Naive thymus-derived CD4-positive, alpha-beta T cell (primary cell): ENCODE data around the gene NR4A2. TPM values are rescaled to one million over a fixed set of nuclear protein-coding genes. Genes with fewer than 3 reads are reported as not detected.
A peak's percentile ranks its signal among the peaks of the same experiment; 100 is the strongest.

Source experiments
- ATAC-seq: fragments of 150-1000 bp; cut with Tn5 transposase; 2 replicates; pipeline ENCODE4 v1.10.0; 2021; ENCODE audit warnings: mild to moderate bottlenecking, moderate library complexity
- CTCF ChIA-PET: fragments of 350-600 bp; sonication (Branson Sonifier 250); formaldehyde crosslinking; loops from one replicate; lab custom pipeline; 2021; ENCODE audit warnings: antibody characterized with exemption; lab: Charles Lee
- POLR2A ChIA-PET: fragments of 350-600 bp; sonication (Branson Sonifier 250); formaldehyde crosslinking; loops from one replicate; lab custom pipeline; 2021; ENCODE audit warnings: antibody characterized with exemption, inconsistent platforms; lab: Charles Lee
- DNase-seq, 9 donors: peaks; one replicate each; pipeline versions ENCODE4 v3.0.0 to v3.0.0-alpha.2; 2020 to 2022; ENCODE audit warnings: mixed read lengths in 1 of 9
- H3K27ac ChIP-seq: one replicate; pipeline ENCODE4 v1.7.0; 2013; ENCODE audit warnings: mild to moderate bottlenecking, low read depth, low read length, moderate library complexity
- H3K27me3 ChIP-seq, 2 donors: one replicate each; pipeline ENCODE4 v1.7.0; 2013; ENCODE audit warnings: low read length in 2 of 2, mild to moderate bottlenecking in 2 of 2, moderate library complexity in 2 of 2; ENCODE audit not compliant: control insufficient read depth in 2 of 2, insufficient read depth in 2 of 2
- H3K36me3 ChIP-seq, 3 experiments: 1 replicate in 2 of 3; 2 replicates in 1 of 3; pipeline ENCODE4 v1.7.0; 2013; ENCODE audit warnings: low read length in 3 of 3, mild to moderate bottlenecking in 3 of 3, moderate library complexity in 1 of 3; ENCODE audit not compliant: insufficient read depth in 3 of 3, control insufficient read depth in 2 of 3
- H3K4me1 ChIP-seq, 2 donors: one replicate each; pipeline ENCODE4 v1.7.0; 2013; ENCODE audit warnings: low read length in 2 of 2, mild to moderate bottlenecking in 2 of 2, moderate library complexity in 1 of 2; ENCODE audit not compliant: control insufficient read depth in 2 of 2, insufficient read depth in 2 of 2
- H3K4me3 ChIP-seq: 2 replicates; pipeline ENCODE4 v1.7.0; 2013; ENCODE audit warnings: mild to moderate bottlenecking, low read length
- H3K9me3 ChIP-seq, 3 experiments: 1 replicate in 2 of 3; 2 replicates in 1 of 3; pipeline ENCODE4 v1.7.0; 2013; ENCODE audit warnings: low read length in 3 of 3; ENCODE audit not compliant: control insufficient read depth in 2 of 3
- H3K27ac Mint-ChIP-seq, 9 donors: one replicate each; pipeline ENCODE4 v1.8.0; 2020 to 2022; ENCODE audit warnings: mixed read lengths in 9 of 9, mild to moderate bottlenecking in 8 of 9, moderate library complexity in 5 of 9, inconsistent platforms in 2 of 9
- H3K27me3 Mint-ChIP-seq, 5 donors: one replicate each; pipeline ENCODE4 v1.8.0; 2021 to 2022; ENCODE audit warnings: mixed read lengths in 5 of 5, mild to moderate bottlenecking in 1 of 5
- H3K36me3 Mint-ChIP-seq, 5 donors: one replicate each; pipeline ENCODE4 v1.8.0; 2020 to 2022; ENCODE audit warnings: mixed read lengths in 5 of 5, mild to moderate bottlenecking in 3 of 5, inconsistent platforms in 1 of 5
- H3K4me1 Mint-ChIP-seq, 7 donors: one replicate each; pipeline ENCODE4 v1.8.0; 2020 to 2022; ENCODE audit warnings: mixed read lengths in 7 of 7, mild to moderate bottlenecking in 3 of 7, inconsistent platforms in 1 of 7
- H3K4me3 Mint-ChIP-seq, 10 donors: one replicate each; pipeline ENCODE4 v1.8.0; 2020 to 2022; ENCODE audit warnings: mild to moderate bottlenecking in 10 of 10, mixed read lengths in 10 of 10, moderate library complexity in 6 of 10, inconsistent platforms in 2 of 10
- H3K9me3 Mint-ChIP-seq, 11 donors: one replicate each; pipeline ENCODE4 v1.8.0; 2020 to 2022; ENCODE audit warnings: mixed read lengths in 11 of 11, mild to moderate bottlenecking in 4 of 11, inconsistent platforms in 1 of 11, moderate library complexity in 1 of 11
- intact Hi-C, 2 donors: fragments of 100-400 bp; cut with micrococcal nuclease; formaldehyde crosslinking; loops; one replicate each; pipeline ENCODE4 v1.15.1; 2023
- polyA plus RNA-seq, 2 donors: library from polyadenylated mRNA; unstranded; fragments of 300-500 nt; fragmentation: Illumina TruSeq; gene quantifications; one replicate each; pipeline ENCODE4 v1.2.3, GENCODE V29; 2021
- total RNA-seq, 6 experiments: library from RNA in 5 of 6; stranded (reverse) in 5 of 6; gene quantifications; 1 replicate in 5 of 6; 2 replicates in 1 of 6; pipeline ENCODE4 v1.2.3 and lab custom pipeline; 2021 to 2026

The NR4A2 gene
- total and polyA plus RNA-seq, 7 experiments from 2014 or later, result 2.2 to 252 (median 3.2) TPM

DNA sequence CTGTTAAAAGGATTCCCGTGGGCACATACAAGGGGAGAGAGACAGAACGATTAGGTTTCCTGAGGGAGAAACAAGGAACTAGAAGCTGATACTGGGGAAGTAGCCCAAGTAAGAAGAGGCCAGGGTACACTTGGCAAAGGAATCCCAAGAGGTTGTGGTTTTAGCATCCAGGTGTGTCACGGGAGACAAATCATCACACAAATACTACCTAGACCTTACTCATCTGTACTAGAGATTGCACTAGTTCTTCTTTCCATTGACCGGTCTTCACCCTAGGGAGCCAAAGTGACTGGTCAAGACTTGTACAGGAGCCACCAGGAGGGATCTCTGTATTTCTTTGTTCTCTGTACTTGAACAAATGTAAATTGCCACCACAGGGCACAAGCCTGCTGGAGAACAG, 14.2 kb upstream of the NR4A2 start:
- peaks cover 0 to 4% (median 0%) of the 10 kb centered on the region in 3 experiments for H3K36me3 ChIP-seq
- POLR2A ChIA-PET, result interaction anchor here (0.8 to 2.4 kb wide), 2 partner anchors 14 to 53 kb away, joined by 3 to 11 read pairs; no protein-coding TSS in a partner anchor
- H3K9me3 Mint-ChIP-seq, result peaks cover 0 to 2% (median 0%) of the 10 kb centered on the region in 11 donors
- no peak overlapping the region for H3K4me3 ChIP-seq
- no peaks in the 10 kb centered on the region for H3K36me3 Mint-ChIP-seq
- peak overlapping the region in 4 of 9 donors; percentile 3 to 34 (median 32) for H3K27ac Mint-ChIP-seq
- H3K9me3 ChIP-seq, result no peaks in the 10 kb centered on the region
- no peaks in the 10 kb centered on the region for H3K27me3 ChIP-seq
- CTCF ChIA-PET, result interaction anchor here (1.4 kb wide), 1 partner anchor 53 kb away, joined by 5 read pairs; no protein-coding TSS in a partner anchor
- peaks cover 1 to 29% (median 21%) of the 10 kb centered on the region in 7 donors for H3K4me1 Mint-ChIP-seq
- intact Hi-C loops, result no loop called here
- H3K4me1 ChIP-seq, result peaks cover 6 to 9% of the 10 kb centered on the region in 2 donors
- no peak overlapping the region for H3K4me3 Mint-ChIP-seq
- no peak overlapping the region for H3K27ac ChIP-seq
- ATAC-seq (no peak), DNase-seq (no peak)
- H3K27me3 Mint-ChIP-seq, result no peaks in the 10 kb centered on the region

DNA sequence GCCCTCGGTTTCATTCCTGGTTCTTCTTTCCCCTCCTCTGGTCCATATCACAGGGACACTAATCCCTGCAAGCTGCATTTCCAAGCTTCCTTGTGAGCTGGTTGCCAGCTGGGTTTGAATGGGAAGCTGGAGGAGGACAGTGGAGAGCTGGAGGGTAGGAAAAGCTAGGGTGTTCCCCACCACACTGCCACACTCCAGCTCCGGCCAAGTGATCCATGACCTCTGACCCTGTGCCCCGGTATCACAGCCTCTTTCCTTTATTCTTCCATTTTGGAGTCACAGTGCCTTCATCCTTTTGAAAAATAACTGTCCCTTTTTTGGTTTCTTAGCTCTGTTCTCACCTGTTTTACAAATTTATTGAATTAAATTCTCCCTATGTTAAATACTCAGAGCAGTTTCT, 13.1 kb upstream of the NR4A2 start:
- CTCF ChIA-PET, result interaction anchor here (0.7 kb wide), 1 partner anchor 11 kb away, joined by 3 read pairs; no protein-coding TSS in a partner anchor

DNA sequence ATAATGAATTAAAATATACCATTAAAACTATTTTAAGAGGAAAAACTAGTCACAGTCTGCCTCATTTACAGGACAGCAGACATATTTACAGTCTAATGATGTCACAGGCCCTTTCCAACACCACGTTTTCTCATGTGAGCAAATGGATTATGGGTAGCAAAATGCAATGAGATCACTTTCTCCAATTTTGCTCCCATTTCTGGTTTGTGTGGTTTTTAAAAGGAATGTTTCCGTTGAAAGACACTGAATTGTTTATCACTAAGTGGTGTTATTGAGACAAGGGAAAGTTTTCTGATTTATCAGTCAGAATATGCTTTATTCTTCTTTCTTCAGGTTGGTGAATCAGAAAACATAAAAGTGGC, 11.4 kb upstream of the NR4A2 start:
- ChIA-PET POLR2A (interaction anchor here (0.5 to 4.1 kb wide), 5 partner anchors 9 to 92 kb away, joined by 4 to 42 read pairs (median 28); partner anchors contain the start of genes GPD2 and NR4A2), CTCF (interaction anchor here (1.2 kb wide), 1 partner anchor 9 kb away, joined by 5 read pairs; no protein-coding TSS in a partner anchor)
- ATAC-seq (no peak), DNase-seq (peak in 1 of 9 donors; percentile 49)
- Histone ChIP-seq H3K4me3 (no peak overlapping the region), H3K27ac (peak overlapping the region; percentile 100), H3K27me3 (no peaks in the 10 kb centered on the region), H3K9me3 (no peaks in the 10 kb centered on the region), H3K4me1 (peaks cover 18% of the 10 kb centered on the region in 2 donors), H3K36me3 (peaks cover 0 to 4% (median 0%) of the 10 kb centered on the region in 3 experiments)
- Mint-ChIP-seq H3K27me3 (no peaks in the 10 kb centered on the region), H3K36me3 (no peaks in the 10 kb centered on the region), H3K4me1 (peaks cover 7 to 46% (median 37%) of the 10 kb centered on the region in 7 donors), H3K4me3 (no peak overlapping the region), H3K27ac (peak overlapping the region in 8 of 9 donors; percentile 44 to 100 (median 96)), H3K9me3 (peaks cover 0 to 3% (median 0%) of the 10 kb centered on the region in 11 donors)
- intact Hi-C loops, result loop anchor here (1.0 to 5.0 kb wide), 3 partner anchors 56 to 1553 kb away; partner anchors contain the start of gene ACVR1C (in 2 of the 2)

More for the DNA sequence above, 13.1 kb upstream of the NR4A2 start:
- Histone ChIP-seq H3K27me3 (no peaks in the 10 kb centered on the region), H3K4me1 (peaks cover 9 to 14% of the 10 kb centered on the region in 2 donors), H3K36me3 (peaks cover 0 to 4% (median 0%) of the 10 kb centered on the region in 3 experiments), H3K9me3 (no peaks in the 10 kb centered on the region), H3K27ac (no peak overlapping the region), H3K4me3 (no peak overlapping the region)
- H3K27ac Mint-ChIP-seq, result peak overlapping the region in 7 of 9 donors; percentile 15 to 96 (median 51)
- H3K4me3 Mint-ChIP-seq, result no peak overlapping the region
- intact Hi-C loops, result no loop called here
- ATAC-seq, result no peak
- peaks cover 1 to 34% (median 26%) of the 10 kb centered on the region in 7 donors for H3K4me1 Mint-ChIP-seq
- POLR2A ChIA-PET, result interaction anchor here (0.8 to 2.4 kb wide), 3 partner anchors 10 to 55 kb away, joined by 3 to 11 read pairs (median 4); no protein-coding TSS in a partner anchor
- no peaks in the 10 kb centered on the region for H3K36me3 Mint-ChIP-seq
- H3K9me3 Mint-ChIP-seq, result peaks cover 0 to 3% (median 0%) of the 10 kb centered on the region in 11 donors
- H3K27me3 Mint-ChIP-seq, result no peaks in the 10 kb centered on the region
- no peak for DNase-seq

DNA sequence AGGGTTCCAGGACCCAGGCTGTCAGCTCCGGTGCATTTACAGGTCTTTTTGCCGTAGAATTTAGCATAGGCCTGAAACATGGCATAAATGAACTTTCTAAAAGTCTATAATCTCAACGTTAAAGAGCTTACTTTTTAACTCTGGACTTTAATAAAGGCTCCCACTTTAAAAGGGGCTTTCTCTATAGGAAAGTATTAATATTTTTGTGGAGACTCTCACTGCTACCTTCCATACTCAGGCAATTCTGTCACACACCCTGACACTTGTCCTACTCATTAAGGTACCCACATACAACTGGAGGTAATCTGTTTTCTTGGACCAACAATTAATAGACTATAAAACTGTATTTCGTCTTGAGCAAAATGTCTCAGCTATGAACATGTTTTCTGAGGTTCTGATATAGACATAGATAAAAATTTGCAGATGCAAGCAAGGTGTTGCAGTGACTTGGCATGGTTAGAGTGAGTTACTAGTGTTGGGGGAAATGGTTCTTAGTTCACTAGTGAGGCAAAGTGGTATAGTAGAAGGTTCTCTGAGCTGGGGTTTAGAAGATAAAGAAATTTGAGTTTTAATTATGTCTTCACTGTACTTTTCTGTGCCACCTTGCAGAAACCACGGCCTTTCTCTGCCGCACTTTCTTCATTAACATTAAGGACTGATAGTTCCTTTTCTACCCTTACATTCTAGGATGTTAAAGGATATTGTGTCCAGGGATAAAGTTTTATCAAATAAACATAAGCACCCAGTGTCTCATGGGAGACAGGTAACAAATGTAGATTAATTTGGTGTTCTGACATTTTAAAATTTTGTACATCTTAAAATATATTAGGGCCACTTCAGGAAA, 10.8 kb upstream of the NR4A2 start:
- ATAC-seq, result no peak
- Histone ChIP-seq H3K4me3 (peak overlapping the region; percentile 66), H3K36me3 (peaks cover 0 to 4% (median 0%) of the 10 kb centered on the region in 3 experiments), H3K27me3 (no peaks in the 10 kb centered on the region), H3K4me1 (peaks cover 18 to 20% of the 10 kb centered on the region in 2 donors), H3K9me3 (no peaks in the 10 kb centered on the region), H3K27ac (peak overlapping the region; percentile 100)
- DNase-seq, result peak in 2 of 9 donors; percentile 27 to 28
- CTCF ChIA-PET, result interaction anchor here (1.2 to 1.3 kb wide), 2 partner anchors 9 to 57 kb away, joined by 5 to 6 read pairs; no protein-coding TSS in a partner anchor
- POLR2A ChIA-PET, result interaction anchor here (0.5 to 4.1 kb wide), 7 partner anchors 8 to 1285 kb away, joined by 3 to 42 read pairs (median 5); partner anchors contain the start of genes GPD2 and NR4A2
- H3K9me3 Mint-ChIP-seq, result peaks cover 0 to 3% (median 0%) of the 10 kb centered on the region in 11 donors
- peaks cover 7 to 48% (median 43%) of the 10 kb centered on the region in 7 donors for H3K4me1 Mint-ChIP-seq
- H3K36me3 Mint-ChIP-seq, result no peaks in the 10 kb centered on the region
- H3K27me3 Mint-ChIP-seq, result no peaks in the 10 kb centered on the region
- peak overlapping the region; percentile 82 to 95 (median 91) for H3K4me3 Mint-ChIP-seq
- intact Hi-C loops, result loop anchor here (1.0 to 5.0 kb wide), 3 partner anchors 57 to 1554 kb away; partner anchors contain the start of gene ACVR1C (in 2 of the 2)
- H3K27ac Mint-ChIP-seq, result peak overlapping the region; percentile 89 to 100 (median 96)

DNA sequence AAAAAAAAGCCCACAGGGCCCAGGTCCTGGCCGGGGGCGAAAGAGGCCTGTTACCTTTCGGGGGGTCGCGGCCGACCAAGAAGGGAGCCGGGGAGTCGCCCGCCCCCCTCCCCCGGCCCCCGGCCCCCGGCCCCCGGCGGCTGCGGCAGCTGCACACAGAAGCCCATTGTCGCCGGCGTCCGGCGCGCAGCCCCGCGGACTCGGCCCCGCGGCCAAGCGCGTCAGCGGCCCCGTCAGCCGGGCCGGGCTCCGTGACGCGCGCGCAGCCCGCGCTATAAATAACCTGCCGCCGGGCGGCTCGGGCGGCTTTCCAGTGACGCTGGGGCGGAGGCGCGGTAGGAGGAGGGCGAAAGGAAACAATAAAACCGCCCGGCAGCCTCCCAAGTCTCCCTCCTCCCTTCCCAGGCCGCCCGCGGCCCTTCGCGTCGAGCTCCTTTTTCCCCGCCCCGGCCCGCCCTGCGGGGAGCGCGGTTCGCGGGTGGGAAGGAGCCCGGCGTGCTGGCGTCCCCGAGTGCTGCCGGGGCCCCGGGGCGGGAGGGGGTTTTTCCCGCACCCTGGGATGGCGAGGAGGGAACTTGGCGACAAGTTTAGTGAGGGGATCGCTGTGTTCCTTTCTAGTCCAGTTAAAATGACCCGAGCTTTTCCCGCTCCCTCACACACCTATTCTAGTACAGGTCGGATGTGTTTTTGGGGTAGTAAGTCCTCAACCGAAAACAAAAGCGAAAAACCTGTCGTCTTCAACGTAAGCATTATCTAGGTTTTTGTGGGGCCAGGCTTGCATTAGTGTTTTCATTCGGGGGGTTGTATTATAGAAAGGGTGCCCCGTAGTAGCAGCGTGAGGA, 10.0 kb upstream of the NR4A2 start:
- peaks cover 18 to 20% of the 10 kb centered on the region in 2 donors for H3K4me1 ChIP-seq
- H3K27me3 Mint-ChIP-seq, result no peaks in the 10 kb centered on the region
- intact Hi-C loops, result loop anchor here (1.0 to 5.0 kb wide), 3 partner anchors 58 to 1555 kb away; partner anchors contain the start of gene ACVR1C (in 2 of the 2)
- peaks cover 6 to 51% (median 45%) of the 10 kb centered on the region in 7 donors for H3K4me1 Mint-ChIP-seq
- ATAC-seq, result peak; percentile 79
- DNase-seq, result peak; percentile 83 to 91 (median 88)
- no peaks in the 10 kb centered on the region for H3K36me3 Mint-ChIP-seq
- no peaks in the 10 kb centered on the region for H3K9me3 ChIP-seq
- no peaks in the 10 kb centered on the region for H3K27me3 ChIP-seq
- H3K9me3 Mint-ChIP-seq, result peaks cover 0 to 3% (median 0%) of the 10 kb centered on the region in 11 donors
- H3K27ac Mint-ChIP-seq, result peak overlapping the region; percentile 94 to 100 (median 99)
- peak overlapping the region; percentile 67 for H3K4me3 ChIP-seq
- H3K4me3 Mint-ChIP-seq, result peak overlapping the region; percentile 91 to 98 (median 96)
- CTCF ChIA-PET, result interaction anchor here (1.2 to 1.3 kb wide), 2 partner anchors 8 to 58 kb away, joined by 5 to 6 read pairs; no protein-coding TSS in a partner anchor
- POLR2A ChIA-PET, result interaction anchor here (0.7 to 4.1 kb wide), 6 partner anchors 7 to 1285 kb away, joined by 3 to 42 read pairs (median 16); partner anchors contain the start of genes GPD2 and NR4A2
- H3K36me3 ChIP-seq, result peaks cover 0 to 4% (median 0%) of the 10 kb centered on the region in 3 experiments
- peak overlapping the region; percentile 100 for H3K27ac ChIP-seq
